Heart left ventricle (tissue), 16 donors: ENCODE measurements around the gene TUT1. TPM values are rescaled to one million over a fixed set of nuclear protein-coding genes. Genes with fewer than 3 reads are reported as not detected.
A peak's percentile ranks its signal among the peaks of the same experiment; 100 is the strongest.

Experiments used
- ATAC-seq, 4 donors: fragments of 200-7000 bp; cut with Tn5 transposase; one replicate each; pipeline ENCODE4 v1.9.1; 2020 to 2022; ENCODE audit warnings: moderate library complexity in 4 of 4, mild to moderate bottlenecking in 3 of 4, moderate number of reproducible peaks in 1 of 4
- DNase-seq, 5 donors: peaks; one replicate each; pipeline ENCODE4 v3.0.0-alpha.2; 2020
- H3K27ac ChIP-seq, 12 donors: fragments of 200-600 bp; sonication (generic) in 4 of 12; one replicate each; pipeline versions ENCODE4 v1.5.0 to v1.8.0; 2016 to 2022; ENCODE audit warnings: mild to moderate bottlenecking in 2 of 12
- H3K27me3 ChIP-seq, 9 donors: fragments of 200-600 bp; sonication (generic) in 2 of 9; one replicate each; pipeline versions ENCODE4 v1.5.1 to v1.8.0; 2016 to 2022; ENCODE audit warnings: mild to moderate bottlenecking in 3 of 9
- H3K36me3 ChIP-seq, 9 donors: fragments of 200-600 bp; sonication (generic) in 2 of 9; one replicate each; pipeline versions ENCODE4 v1.5.0 to v1.8.0; 2018 to 2022; ENCODE audit warnings: mild to moderate bottlenecking in 2 of 9
- H3K4me1 ChIP-seq, 12 donors: fragments of 200-600 bp; sonication (generic) in 4 of 12; one replicate each; pipeline versions ENCODE4 v1.5.0 to v1.8.0; 2016 to 2022; ENCODE audit warnings: mild to moderate bottlenecking in 3 of 12
- H3K4me3 ChIP-seq, 12 donors: fragments of 200-600 bp; sonication (generic) in 4 of 12; one replicate each; pipeline versions ENCODE4 v1.5.0 to v1.8.0; 2017 to 2022; ENCODE audit warnings: mild to moderate bottlenecking in 9 of 12, moderate library complexity in 4 of 12
- H3K9me3 ChIP-seq, 12 donors: fragments of 200-600 bp; sonication (generic) in 4 of 12; one replicate each; pipeline versions ENCODE4 v1.5.0 to v1.8.0; 2016 to 2022; ENCODE audit warnings: mild to moderate bottlenecking in 1 of 12
- POLR2A ChIP-seq, 2 donors: fragments of 450-650 bp; IDR thresholded peaks; one replicate each; pipeline ENCODE4 v1.6.1; 2017; ENCODE audit warnings: antibody characterized with exemption in 2 of 2, mild to moderate bottlenecking in 2 of 2, moderate library complexity in 2 of 2
- WGBS, 4 donors: extraction: QIAGEN DNeasy Blood & Tissue Kit in 2 of 4; methylation state at CpG; one replicate each; pipeline versions ENCODE4 v1.1.5 to v1.1.7; 2013 to 2018; 5-methylcytosine and 5-hydroxymethylcytosine counted together
- intact Hi-C, 10 donors: fragments of 100-400 bp; cut with DNase I; formaldehyde crosslinking; loops; one replicate each; pipeline versions ENCODE4 v1.11.1 to v1.14.2; 2022
- polyA plus RNA-seq, 2 donors: library from polyadenylated mRNA; stranded (reverse); fragments of 200-250 nt; gene quantifications; one replicate each; pipeline ENCODE4 v1.2.3, GENCODE V29; 2013
- total RNA-seq, 9 donors: library from RNA; depleted of rRNA in 2 of 9; stranded (reverse); fragments of >200 nt in 2 of 9; fragmentation: NEBNext Ultra II Directional in 3 of 9; extraction: Animal tissue kit (Norgen Biotek cat#: 25700) in 3 of 9; gene quantifications; one replicate each; pipeline versions ENCODE4 v1.1.0 to v1.2.4, GENCODE V29; 2016 to 2023
- TF ChIP-seq, protein P1 (sequence below), 12 donors: fragments of 200-600 bp; sonication (generic) in 4 of 12; IDR thresholded peaks; one replicate each; pipeline versions ENCODE4 v1.5.0 to v1.8.0; 2018 to 2022; ENCODE audit warnings: antibody characterized with exemption in 12 of 12, mild to moderate bottlenecking in 5 of 12
- donor health status: ischemic (EF 13 %, LVEDD 7.1; RV severe dilation, severe dysfunction).
- donor health status: healthy with polysubstance abuse.
- donor health status: DM: no; HTN: yes; CAD: no.
- donor health status: DM: no; HTN: no; CAD: no.
- donor health status: ischemic (EF 25% LVEDD 6.9; RV normal size, moderate dysfunction).
- donor health status: ischemic (EF 25% LVEDD 5.7; RV mildly dilated, moderate dysfunction).
- donor health status: healthy.
- donor health status: DM: yes; HTN: yes; CAD: no.
- donor health status: ischemic (EF 35%, LVEDD 5.7; RV mildly dilated, moderate dysfunction).
- donor health status: nonischemic (EF 11% LVEDD 7.7; RV severe dilation, severe dysfunction).
- donor health status: DM: yes; HTN: yes; CAD: no.
- donor health status: PGD.
- donor health status: ischemic (EF 29% LVEDD 5.4; RV normal size, mild dysfunction).
- donor health status: nonischemic (EF 23%, LVEDD 6.1; RV moderate dilation, normal function).

Gene TUT1
- total and polyA plus RNA-seq, 11 donors: 6.3 to 16.3 (median 11.3) TPM

- H3K4me1 ChIP-seq: peaks cover 0 to 41% (median 14%) of the 10 kb centered on the region in 12 donors
- ATAC-seq: no peak
- intact Hi-C loops: no loop called here
- H3K4me3 ChIP-seq: no peak overlapping the region
- no peak for TF ChIP-seq POLR2A (IDR thresholded peaks at IDR 0.05)
- TF ChIP-seq, protein P1, sequence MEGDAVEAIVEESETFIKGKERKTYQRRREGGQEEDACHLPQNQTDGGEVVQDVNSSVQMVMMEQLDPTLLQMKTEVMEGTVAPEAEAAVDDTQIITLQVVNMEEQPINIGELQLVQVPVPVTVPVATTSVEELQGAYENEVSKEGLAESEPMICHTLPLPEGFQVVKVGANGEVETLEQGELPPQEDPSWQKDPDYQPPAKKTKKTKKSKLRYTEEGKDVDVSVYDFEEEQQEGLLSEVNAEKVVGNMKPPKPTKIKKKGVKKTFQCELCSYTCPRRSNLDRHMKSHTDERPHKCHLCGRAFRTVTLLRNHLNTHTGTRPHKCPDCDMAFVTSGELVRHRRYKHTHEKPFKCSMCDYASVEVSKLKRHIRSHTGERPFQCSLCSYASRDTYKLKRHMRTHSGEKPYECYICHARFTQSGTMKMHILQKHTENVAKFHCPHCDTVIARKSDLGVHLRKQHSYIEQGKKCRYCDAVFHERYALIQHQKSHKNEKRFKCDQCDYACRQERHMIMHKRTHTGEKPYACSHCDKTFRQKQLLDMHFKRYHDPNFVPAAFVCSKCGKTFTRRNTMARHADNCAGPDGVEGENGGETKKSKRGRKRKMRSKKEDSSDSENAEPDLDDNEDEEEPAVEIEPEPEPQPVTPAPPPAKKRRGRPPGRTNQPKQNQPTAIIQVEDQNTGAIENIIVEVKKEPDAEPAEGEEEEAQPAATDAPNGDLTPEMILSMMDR (IDR thresholded peaks at IDR 0.05): no peak
- no peaks in the 10 kb centered on the region for H3K27me3 ChIP-seq
- H3K9me3 ChIP-seq: no peaks in the 10 kb centered on the region
- H3K27ac ChIP-seq: no peak overlapping the region
- 90 to 96% (median 92%) methylated on average over 5 to 6 of the region's 6 CpGs for WGBS, 4 donors
- peaks cover 0 to 67% (median 32%) of the 10 kb centered on the region in 9 donors for H3K36me3 ChIP-seq
- peak in 2 of 5 donors; percentile 14 to 51 for DNase-seq
These were observed 14.1 kb upstream of the TUT1 start for GRCh38 chr11:62605467-62605866.

GRCh38 chr11:62604460-62605120 is 13.3 kb upstream of the TUT1 start:
- ATAC-seq: no peak
- Histone ChIP-seq H3K9me3 (no peaks in the 10 kb centered on the region), H3K36me3 (peaks cover 0 to 67% (median 31%) of the 10 kb centered on the region in 9 donors), H3K27me3 (no peaks in the 10 kb centered on the region), H3K4me3 (no peak overlapping the region), H3K27ac (no peak overlapping the region), H3K4me1 (peaks cover 4 to 41% (median 22%) of the 10 kb centered on the region in 12 donors)
- DNase-seq: peak in 1 of 5 donors; percentile 11
- intact Hi-C loops: loop anchor here in 1 of 10 donors (5.0 kb wide), 1 partner anchor 73 kb away; the partner anchor contains the start of gene UBXN1
- TF ChIP-seq, protein P1 (IDR thresholded peaks at IDR 0.05): no peak
- no peak for TF ChIP-seq POLR2A (IDR thresholded peaks at IDR 0.05)
- 79 to 87% (median 87%) methylated on average over 13 of the region's 13 CpGs for WGBS, 4 donors

DNA sequence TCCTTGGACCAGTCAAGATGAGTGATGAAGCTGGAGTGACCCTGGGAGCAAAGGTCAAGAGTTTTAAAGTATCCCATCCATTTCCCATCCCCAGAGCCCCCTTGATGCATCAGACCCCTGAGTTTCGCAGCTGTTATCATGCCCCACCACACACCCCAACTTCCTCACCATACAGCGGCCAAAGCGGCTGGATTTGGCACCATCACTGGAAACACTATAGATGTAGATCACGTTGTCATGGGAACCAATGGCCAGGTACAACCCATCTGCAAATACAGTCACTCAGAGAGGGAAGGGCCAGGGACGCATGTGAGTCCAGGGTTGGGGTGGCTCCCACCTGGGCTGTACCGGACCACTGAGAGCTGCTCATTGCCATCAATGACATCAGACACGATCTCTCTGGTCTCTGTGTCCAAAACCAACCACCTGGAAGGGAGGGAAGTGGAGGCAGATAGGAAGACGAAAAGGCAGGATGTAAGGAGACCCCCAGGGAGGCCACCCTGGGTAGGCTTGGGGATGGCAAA is 12.5 kb upstream of the TUT1 start:
- WGBS, 4 donors: 92 to 95% (median 94%) methylated on average over 8 of the region's 8 CpGs
- Histone ChIP-seq H3K4me3 (no peak overlapping the region), H3K9me3 (no peaks in the 10 kb centered on the region), H3K27me3 (no peaks in the 10 kb centered on the region), H3K27ac (no peak overlapping the region), H3K4me1 (peaks cover 4 to 48% (median 27%) of the 10 kb centered on the region in 12 donors), H3K36me3 (peaks cover 0 to 61% (median 31%) of the 10 kb centered on the region in 9 donors)
- ATAC-seq (no peak), DNase-seq (peak in 1 of 5 donors; percentile 17)
- intact Hi-C loops: loop anchor here in 1 of 10 donors (5.0 kb wide), 1 partner anchor 73 kb away; the partner anchor contains the start of gene UBXN1
- TF ChIP-seq POLR2A (IDR thresholded peaks at IDR 0.05): no peak
- TF ChIP-seq, protein P1 (IDR thresholded peaks at IDR 0.05): no peak

- Histone ChIP-seq H3K27me3 (no peaks in the 10 kb centered on the region), H3K4me1 (peaks cover 4 to 48% (median 32%) of the 10 kb centered on the region in 12 donors), H3K9me3 (no peaks in the 10 kb centered on the region), H3K36me3 (peaks cover 0 to 61% (median 29%) of the 10 kb centered on the region in 9 donors), H3K27ac (peak overlapping the region in 7 of 12 donors; percentile 93 to 100 (median 98)), H3K4me3 (peak overlapping the region in 9 of 12 donors; percentile 81 to 100 (median 90))
- WGBS, 4 donors: 52 to 76% (median 62%) methylated on average over 11 to 13 of the region's 13 CpGs
- peak in 3 of 5 donors; percentile 31 to 54 (median 45) for DNase-seq
- no peak for ATAC-seq
- TF ChIP-seq POLR2A (IDR thresholded peaks at IDR 0.05): no peak
- TF ChIP-seq, protein P1 (IDR thresholded peaks at IDR 0.05): no peak
- intact Hi-C loops: loop anchor here in 1 of 10 donors (5.0 kb wide), 1 partner anchor 74 kb away; the partner anchor contains the start of gene UBXN1
These were observed 11.7 kb upstream of the TUT1 start for GRCh38 chr11:62603072-62603408.
